Hypothalamus (tissue), 51 donors: ENCODE results near the gene NHSL1.
A peak's percentile ranks its signal among the peaks of the same experiment; 100 is the strongest.

Source experiments
- DNase-seq, 51 donors: peaks; one replicate each; lab custom pipeline; 2025; lab: John Stamatoyannopoulos, UW

Gene NHSL1

DNA sequence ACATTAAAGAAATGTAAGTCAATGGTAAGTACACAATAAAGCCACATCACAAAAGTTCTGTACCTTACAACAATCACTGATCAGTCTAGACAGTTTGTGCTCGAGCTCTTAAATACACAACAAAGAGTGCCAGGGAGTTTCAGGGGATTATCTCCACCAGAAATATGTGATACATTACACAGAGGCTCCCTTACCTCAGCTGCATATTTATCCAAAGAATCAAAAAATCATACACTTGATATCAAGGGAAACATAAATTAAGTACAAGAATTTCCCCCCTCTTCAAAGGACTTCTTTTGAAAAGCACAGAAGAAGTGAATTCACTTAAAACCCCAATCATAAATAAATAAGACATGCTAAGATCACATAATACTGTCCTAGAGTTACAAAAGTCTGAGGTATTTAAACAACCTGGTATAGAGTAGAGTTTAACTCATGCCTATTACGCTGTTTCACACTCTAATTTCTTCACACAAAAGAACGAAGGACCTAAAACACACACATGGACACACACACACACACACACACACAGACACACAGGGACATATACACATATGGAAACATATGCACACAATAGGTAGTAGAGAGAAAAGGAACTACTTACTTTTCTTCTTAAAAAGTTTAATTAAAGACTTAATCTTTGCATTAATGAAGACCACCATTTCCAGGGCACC, 528 bp downstream of the NHSL1 start:
- no peak for DNase-seq

DNA sequence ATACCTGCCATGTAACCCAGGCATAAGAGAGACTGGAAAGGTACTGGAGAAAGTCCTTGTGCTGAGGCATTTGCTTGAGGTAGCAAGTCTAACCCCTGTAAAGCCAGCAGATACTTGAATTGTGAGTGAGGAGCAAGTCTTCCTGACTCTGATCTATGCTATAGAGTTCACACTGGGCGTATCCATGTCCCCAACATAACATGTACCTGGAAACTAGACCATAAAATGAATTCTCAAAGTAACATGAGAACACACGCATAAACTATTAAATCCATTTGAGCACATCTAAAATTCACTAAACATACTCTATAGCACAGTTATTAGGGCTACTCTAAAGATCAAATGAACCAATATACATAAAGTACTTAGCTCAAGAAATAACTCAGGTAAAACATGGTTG, 2.0 kb downstream of the NHSL1 start:
- no peak for DNase-seq

- DNase-seq: no peak
These were observed 5.0 kb downstream of the NHSL1 start for GRCh38 chr6:138494312-138494711.

DNA sequence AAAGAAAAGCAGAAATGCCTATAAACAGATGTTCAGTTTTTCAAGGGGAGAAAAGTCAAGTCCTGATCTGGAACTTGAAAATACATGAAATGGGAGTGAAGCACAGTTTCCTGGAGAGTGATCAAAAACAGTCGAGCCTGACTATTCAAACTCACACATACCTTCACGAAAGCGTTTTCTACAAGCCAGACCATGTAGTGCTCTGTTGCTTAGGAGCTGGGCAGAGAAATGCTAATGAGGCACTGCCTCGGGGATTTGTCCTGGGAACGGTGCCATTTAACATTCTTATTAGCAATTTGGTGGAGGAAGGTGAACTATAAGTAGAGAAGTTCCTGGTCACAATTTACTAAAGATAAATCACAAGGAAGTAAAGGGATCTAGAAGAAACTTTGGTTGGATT, 5.9 kb downstream of the NHSL1 start:
- DNase-seq: peak in 12 of 51 donors; percentile 5 to 43 (median 13)

DNA sequence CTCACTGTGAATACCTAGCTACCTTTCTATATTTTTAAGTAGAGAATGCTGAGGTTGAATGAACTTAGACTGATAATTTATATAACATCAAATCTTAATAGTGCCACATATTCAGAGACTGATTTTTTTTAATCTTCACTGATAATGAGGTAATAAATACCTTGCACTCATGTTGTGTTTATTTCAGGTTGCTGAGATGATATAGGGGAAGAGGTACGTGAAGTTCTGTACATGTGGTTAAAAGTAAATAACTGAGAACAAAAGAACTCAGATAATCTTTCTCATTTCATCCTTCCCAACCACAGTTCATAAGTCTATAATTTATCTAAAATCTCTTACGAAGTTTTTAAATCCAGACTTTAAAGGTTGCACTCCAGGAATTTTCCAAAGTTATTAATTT, 6.4 kb downstream of the NHSL1 start:
- no peak for DNase-seq

DNA sequence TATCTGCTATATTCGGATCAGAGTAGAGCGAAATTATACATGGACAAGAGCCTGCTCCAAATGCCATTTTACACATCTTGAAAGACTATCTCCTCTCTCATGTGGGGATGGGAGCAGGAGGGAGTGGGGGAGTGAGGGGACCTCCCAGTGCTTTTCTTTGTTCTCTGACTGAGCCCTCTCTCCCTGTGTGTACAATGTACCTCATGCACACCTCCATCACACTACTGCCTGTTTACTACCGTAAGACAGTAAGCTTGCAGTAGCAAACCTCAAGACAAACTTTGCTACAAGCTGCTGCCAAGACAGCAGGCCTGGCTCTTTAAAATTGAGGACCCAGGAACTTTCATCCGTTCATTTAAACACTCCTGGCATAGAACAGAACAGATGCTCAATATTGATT, 7.2 kb downstream of the NHSL1 start:
- no peak for DNase-seq

- DNase-seq: no peak
These were observed 8.3 kb downstream of the NHSL1 start for GRCh38 chr6:138491017-138491416.

DNA sequence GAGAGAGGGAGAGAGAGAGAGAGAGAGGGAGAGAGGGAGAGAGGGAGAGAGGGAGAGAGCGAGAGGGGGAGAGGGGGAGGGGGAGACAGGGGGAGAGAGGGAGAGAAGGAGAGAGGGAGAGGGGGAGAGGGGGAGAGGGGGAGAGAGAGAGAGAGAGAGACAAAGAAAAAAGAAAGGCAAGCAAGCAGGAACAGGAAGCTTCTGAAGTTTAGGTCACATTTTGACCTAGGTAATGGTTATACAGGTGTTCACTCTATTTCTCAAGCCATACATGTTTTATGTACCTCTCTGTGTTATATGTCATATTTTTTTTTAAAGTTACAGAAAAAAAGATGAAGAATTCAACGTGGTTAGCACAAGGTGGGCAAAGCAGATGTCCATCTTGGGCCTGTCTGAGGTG, 9.4 kb downstream of the NHSL1 start:
- DNase-seq: no peak

DNA sequence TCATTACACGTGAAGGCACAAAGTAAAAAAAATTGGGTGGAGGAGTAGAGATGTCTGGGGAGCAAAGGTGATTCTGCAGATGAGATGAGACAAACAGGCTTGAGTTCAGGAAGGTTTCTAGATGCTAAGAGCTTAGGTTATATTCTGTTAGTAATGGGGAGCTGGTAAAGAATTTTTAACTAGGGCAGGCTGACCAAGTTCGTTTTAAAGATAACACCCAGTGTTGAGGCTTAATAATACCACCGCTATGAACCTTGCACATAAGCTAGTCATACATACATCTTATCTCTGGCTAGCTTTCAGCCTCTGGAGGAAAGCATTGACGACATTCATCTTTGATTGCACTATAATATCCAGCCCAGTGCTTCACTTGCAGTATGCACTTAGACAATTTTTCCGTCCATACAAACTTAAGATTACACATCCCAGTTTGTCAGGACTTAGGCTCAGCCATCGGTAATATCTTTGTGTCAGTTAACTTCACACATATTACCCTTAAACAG, 12.1 kb downstream of the NHSL1 start:
- no peak for DNase-seq

- DNase-seq: no peak
These were observed 12.8 kb downstream of the NHSL1 start for GRCh38 chr6:138486249-138487101.

- DNase-seq: no peak
These were observed 13.6 kb downstream of the NHSL1 start for GRCh38 chr6:138485586-138486248.

- peak in 2 of 51 donors; percentile 4 to 31 for DNase-seq
These were observed 14.2 kb downstream of the NHSL1 start for GRCh38 chr6:138485005-138485545.

DNA sequence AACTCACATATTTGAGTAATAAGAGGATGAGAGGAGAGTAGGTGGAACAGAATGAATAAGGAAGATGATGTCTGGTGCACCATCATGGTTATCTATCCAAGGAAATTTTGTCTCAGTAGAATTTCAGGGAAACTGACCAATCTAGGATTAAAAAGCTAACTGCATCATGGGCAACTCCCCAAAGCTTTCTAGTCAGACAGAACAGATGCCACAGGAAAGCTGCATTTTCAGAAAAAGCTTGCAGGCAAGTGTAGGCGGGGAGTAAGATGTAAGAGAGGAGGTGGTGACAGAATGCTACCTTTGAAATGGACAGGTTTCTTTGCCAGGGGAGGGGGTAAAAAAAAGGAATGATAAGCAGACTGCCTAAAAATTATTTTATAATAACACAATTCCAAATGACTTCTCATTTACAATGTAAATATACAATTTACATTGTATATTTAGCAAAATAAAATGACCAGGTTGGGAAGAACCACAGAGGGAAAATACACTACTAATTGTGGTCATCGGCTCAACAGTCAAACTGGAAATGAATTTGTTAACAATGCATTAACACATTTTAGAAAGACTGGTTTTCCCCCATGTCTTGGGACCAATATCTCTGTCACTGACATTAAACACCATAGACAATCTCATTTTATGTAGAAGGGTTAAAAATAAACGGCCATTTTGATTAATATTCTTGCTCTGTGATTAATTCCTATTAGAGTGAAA, 15.1 kb downstream of the NHSL1 start:
- DNase-seq: no peak

DNA sequence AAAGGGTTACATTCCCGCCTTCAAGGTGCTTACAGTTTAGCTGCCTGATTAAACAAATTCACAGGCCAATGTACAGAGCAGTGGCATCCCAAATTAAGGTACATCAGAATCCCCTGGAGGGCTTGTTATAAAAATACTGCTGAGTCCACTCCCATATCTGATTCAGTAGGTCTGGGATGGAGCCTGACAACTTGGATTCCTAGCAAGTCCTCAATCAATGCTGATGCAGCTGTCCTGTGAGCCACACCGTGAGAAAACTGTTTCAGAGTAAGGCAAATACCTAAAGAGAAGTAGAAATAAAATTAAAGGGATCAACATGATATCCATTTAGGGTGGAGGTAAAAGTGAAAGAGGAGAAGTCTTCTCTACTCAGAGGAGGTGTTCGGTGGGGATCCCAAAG, 16.5 kb downstream of the NHSL1 start:
- no peak for DNase-seq

DNA sequence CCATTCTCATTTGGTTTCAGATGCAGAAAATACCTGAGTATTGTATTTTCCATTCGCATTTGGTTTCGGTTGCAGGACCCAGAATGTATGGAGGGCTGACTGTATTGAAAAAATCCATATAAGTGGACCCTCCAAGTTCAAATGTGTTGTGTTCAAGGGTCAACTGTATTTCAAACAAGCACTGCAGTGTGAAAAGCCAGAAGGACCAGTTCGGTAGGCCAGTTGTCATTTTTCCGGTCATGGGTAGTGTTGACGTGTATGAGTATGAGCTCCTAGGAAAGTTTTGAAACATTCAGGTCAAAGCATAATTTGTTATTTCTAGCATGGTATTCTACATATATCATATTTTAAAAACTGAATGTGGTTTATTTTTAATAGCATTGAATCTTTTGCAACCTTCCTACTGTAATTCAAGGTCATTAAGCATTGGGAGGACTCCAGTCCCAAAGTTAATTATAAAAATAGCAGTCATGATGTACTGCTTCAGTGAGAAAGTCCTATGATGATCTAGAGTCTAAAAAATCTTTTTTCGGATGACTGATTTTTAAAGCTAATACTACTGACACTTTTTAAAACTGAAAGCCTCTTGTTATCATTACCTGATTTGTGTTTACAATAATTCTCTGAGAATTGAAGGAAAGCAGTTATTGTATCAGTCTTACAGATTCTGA, 18.9 kb downstream of the NHSL1 start:
- no peak for DNase-seq

DNA sequence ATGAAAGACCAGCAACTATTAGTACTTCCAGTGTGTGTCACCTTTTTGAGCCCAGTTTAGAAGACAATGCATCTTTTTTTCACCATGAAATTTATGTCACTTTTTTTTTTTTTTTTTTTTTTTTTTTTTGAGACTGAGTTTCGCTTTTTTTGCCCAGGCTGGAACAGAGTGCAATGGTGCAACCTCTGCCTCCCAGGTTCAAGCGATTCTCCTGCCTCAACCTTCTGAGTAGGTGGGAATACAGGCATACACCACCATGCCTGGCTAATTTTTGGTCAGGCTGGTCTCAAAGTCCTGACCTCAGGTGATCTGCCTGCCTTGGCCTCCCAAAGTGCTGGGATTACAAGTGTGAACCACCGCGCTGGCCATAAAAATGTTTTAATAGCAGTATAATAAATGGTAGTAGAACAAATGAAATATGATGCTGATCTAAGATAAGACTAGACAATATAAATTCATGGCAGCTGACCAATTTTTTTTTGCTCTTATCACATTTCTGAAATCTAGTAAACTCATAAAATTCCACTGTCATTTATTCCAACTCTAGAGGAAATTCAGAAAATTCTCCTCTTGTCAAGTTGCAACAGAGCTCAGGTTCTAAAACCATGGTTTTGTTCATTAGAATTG, 21.3 kb downstream of the NHSL1 start:
- DNase-seq: no peak

GRCh38 chr6:138476116-138476515, 23.2 kb downstream of the NHSL1 start:
- no peak for DNase-seq

GRCh38 chr6:138473144-138473543, 26.1 kb downstream of the NHSL1 start:
- DNase-seq: no peak

DNA sequence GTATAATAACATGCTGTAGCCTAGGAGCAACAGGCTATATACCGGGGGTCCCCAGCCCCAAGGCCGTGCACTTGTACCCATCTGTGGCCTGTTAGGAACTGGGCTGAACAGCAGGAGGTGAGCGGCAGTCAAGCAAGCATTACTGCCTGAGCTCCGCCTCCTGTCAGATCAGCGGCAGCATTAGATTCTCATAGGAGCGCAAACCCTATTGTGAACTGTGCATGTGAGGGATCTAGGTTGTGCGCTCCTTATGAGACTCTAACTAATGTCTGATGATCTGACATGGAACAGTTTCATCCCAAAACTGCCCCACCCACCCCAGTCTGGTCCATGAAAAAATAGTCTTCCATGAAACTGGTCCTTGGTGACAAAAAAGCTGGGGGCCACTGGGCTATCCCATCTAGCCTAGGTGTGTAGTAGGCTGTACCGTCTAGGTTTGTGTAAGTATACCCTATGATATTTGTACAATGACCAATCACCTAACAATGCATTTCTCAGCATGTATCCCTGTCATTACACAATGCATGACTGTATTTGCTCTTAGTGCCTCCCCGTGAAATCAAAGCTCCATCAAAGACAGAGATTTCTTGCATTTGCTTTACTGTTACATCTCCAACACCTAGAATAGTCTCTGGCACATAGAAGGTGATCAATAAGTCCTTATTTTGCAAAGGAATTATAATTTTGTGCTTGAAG, 30.8 kb downstream of the NHSL1 start:
- DNase-seq: no peak
